Astrocyte of the hippocampus (primary cell): ENCODE results near the gene SH3D21.
A peak's percentile ranks its signal among the peaks of the same experiment; 100 is the strongest.

Experiments used
- DNase-seq: peaks from one replicate; pipeline ENCODE4 v3.0.0; 2011; ENCODE audit warnings: low read depth, low spot score

The SH3D21 gene

GRCh38 chr1:36358514-36359084, 52.4 kb downstream of the SH3D21 start:
- no peak for DNase-seq

- no peak for DNase-seq
Measured at GRCh38 chr1:36359383-36359782, 53.2 kb downstream of the SH3D21 start.

DNA sequence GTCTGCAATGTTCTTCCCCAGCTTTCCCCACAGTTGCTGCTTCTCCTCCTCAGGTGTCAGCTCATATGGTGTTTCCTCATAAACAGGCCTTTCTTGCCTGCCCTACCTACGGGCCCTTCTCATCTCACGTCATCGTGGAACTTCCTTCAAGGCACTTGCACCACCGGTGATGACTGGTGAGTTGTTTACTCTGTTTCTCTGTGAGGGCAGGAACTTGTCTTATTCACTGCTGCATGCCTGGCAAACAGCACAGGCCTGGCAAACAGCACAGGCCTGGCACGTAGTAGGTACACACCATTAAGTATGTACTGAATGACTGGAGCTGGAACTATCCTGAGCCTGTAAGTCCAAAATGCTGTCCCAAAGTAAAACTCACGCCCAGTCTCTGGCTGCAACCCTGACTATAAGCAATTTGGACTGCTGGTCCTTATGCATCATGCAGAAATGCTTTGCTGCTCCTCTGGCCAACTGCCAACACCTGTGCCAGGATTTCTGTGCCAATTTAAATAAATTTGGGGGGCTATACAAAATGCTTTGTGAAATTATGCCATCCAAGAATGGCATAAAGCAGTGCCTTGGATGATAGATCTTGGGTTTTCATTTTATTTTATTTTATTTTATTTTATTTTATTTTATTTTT, 53.9 kb downstream of the SH3D21 start:
- DNase-seq = no peak

DNA sequence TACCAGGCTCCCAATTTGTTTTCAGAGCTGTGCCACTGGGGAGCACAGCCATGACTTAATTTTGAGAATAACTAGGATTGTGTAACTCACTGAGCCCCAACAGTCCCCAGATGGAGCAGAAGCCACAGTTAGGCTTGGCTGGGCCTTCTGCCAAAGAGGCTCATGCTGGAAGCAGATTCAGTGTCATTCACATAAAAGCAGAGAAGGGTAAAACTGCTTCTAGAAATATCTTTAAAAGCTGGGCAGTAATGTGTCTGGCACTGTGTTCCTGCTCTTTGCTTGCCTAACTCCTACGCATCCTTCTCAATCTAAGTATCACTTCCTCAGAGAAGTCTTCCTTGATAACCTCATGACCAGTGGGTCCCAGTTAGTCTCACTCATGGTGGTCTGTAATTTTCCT, 59.2 kb downstream of the SH3D21 start:
- peak; percentile 35 for DNase-seq

DNA sequence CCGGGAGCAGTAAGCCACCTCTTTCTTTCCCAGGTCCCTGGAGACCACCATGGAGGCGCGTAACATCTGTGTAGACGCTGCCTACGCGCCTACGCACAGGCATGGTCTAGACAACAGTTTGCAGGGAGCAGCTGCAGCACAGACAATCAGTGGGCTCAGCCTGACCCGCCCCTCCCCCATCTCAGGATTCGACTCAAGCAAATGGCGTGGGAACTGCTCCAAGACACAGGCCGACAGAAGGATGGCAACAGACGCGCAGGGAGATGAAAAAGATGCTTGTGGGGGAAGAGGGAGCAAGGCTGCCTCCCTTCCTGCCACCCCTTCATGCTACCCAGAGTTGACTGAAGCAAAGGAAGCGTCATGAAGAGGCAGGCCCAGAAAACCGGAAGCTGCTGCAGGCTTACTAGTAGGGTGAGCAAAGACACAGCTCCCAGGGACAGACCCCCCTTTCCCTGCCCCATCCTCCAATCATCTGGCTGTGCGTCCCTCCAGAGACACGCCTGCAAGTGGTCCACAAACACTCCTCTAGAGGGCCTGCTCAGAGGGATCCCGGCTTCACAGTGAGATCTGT, 60.0 kb downstream of the SH3D21 start:
- peak; percentile 26 for DNase-seq

DNA sequence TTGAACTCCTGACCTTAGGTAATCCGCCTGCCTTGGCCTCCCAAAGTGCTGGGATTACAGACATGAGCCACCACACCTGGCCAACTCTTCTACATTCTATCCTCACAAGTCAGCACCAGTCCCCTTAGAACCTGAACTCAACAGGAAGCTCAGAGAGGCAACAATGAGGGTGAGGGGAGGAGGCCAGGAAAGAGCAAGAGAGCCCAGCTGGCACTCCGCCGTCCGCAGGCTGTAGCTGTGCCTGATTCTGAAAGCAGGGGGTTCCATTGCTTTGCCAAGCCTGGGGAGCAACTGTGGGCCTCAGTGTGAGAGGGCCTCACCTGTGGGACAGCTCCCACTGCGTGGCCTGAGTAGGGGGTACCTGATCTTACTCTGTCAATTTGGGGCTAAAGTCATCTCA, 60.9 kb downstream of the SH3D21 start:
- DNase-seq = no peak

- DNase-seq = no peak
Measured at GRCh38 chr1:36367798-36368197, 61.6 kb downstream of the SH3D21 start.

- peak; percentile 85 for DNase-seq
Measured at GRCh38 chr1:36369061-36369861, 63.1 kb downstream of the SH3D21 start.
